Effector memory CD8-positive, alpha-beta T cell (primary cell): ENCODE data around the gene TMEM242.

Experiments used
- ATAC-seq: fragments of 150-1000 bp; cut with Tn5 transposase; replicated peaks from 2 replicates; pipeline ENCODE4 v1.10.0; 2021; ENCODE audit warnings: mild to moderate bottlenecking, moderate library complexity
- DNase-seq, 3 experiments: peaks; one replicate each; pipeline ENCODE4 v3.0.0; 2021
- H3K27ac Mint-ChIP-seq, 2 donors: one replicate each; pipeline ENCODE4 v1.8.0; 2022; ENCODE audit warnings: mild to moderate bottlenecking in 2 of 2, mixed read lengths in 2 of 2, moderate library complexity in 2 of 2
- H3K27me3 Mint-ChIP-seq, 2 donors: one replicate each; pipeline ENCODE4 v1.8.0; 2022; ENCODE audit warnings: mixed read lengths in 2 of 2
- H3K36me3 Mint-ChIP-seq: one replicate; pipeline ENCODE4 v1.8.0; 2022; ENCODE audit warnings: mild to moderate bottlenecking, moderate library complexity, mixed read lengths; ENCODE audit not compliant: insufficient read depth
- H3K4me1 Mint-ChIP-seq, 2 donors: one replicate each; pipeline ENCODE4 v1.8.0; 2022; ENCODE audit warnings: low read depth in 2 of 2, mixed read lengths in 2 of 2
- H3K4me3 Mint-ChIP-seq, 2 donors: one replicate each; pipeline ENCODE4 v1.8.0; 2022; ENCODE audit warnings: mild to moderate bottlenecking in 2 of 2, mixed read lengths in 2 of 2, moderate library complexity in 2 of 2
- H3K9me3 Mint-ChIP-seq, 2 donors: one replicate each; pipeline ENCODE4 v1.8.0; 2022; ENCODE audit warnings: mixed read lengths in 2 of 2

TMEM242 gene

DNA sequence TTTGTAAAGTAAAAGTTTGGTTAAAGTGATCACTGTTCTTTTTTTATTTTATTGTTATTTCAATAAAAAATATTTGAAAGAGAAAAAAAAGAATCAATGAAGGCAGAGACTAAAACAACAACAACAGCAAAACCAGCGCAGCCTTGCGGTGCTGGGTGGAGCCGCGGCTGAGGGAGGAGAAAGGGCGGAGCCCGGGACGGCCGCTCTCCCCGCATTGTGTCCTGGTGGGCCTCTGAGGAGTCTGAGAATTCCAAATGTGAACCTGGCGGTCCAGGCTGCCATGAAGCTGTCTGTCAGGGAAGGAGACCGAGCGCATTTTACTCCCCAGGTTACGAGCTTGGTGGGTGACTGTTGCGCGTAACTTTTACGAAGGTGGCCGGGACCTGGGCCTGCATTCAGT, 43.2 kb downstream of the TMEM242 start:
- H3K4me3 Mint-ChIP-seq: no peak overlapping the region
- H3K36me3 Mint-ChIP-seq: no peaks in the 10 kb centered on the region
- no peak for DNase-seq
- no peaks in the 10 kb centered on the region for H3K27me3 Mint-ChIP-seq
- no peak for ATAC-seq
- H3K27ac Mint-ChIP-seq: no peak overlapping the region
- H3K4me1 Mint-ChIP-seq: no peaks in the 10 kb centered on the region
- H3K9me3 Mint-ChIP-seq: no peaks in the 10 kb centered on the region

DNA sequence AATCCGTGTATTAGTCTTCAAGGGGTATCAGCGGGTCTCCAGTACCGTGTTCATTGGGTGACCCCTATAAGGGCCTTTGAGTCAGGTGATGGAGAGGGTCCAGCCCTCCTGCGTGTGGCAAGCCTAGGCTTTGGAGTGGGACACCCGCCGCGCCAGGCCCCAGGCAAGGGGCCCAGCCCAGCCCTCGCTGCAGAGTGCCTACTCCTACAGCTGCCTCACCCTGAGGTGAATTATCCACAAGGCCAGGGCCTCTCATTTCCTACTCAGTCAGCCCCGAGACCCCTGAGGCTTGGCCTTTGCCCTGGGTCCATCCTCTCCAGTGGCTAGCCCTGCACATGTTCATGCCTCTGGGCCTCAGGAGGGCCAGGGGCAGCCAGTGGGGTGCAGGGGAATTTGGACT, 45.1 kb downstream of the TMEM242 start:
- H3K36me3 Mint-ChIP-seq: peaks cover 12% of the 10 kb centered on the region
- no peak overlapping the region for H3K4me3 Mint-ChIP-seq
- DNase-seq: no peak
- H3K4me1 Mint-ChIP-seq: peaks cover 0 to 6% of the 10 kb centered on the region in 2 donors
- H3K27me3 Mint-ChIP-seq: no peaks in the 10 kb centered on the region
- H3K27ac Mint-ChIP-seq: no peak overlapping the region
- ATAC-seq: no peak
- H3K9me3 Mint-ChIP-seq: no peaks in the 10 kb centered on the region

DNA sequence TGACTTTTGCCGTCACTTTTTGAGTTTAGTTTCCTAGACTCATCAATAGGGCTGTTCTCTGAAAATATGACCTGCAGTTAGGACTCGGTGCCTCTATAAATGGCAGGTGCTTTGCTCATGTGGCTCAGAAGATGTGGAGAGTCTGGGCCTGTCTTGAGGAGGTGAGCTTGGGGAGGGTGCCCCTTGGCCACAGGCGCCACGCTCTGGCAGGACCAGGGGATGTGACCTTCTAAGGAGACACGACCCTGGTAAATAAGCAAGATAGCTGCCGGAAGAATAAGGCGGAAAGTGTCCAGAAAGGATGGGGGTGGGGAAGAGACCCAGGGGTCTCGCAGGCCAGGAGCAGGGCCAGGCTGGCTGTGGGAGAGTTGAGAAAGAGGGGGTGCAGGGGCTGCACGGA, 46.6 kb downstream of the TMEM242 start:
- Mint-ChIP-seq H3K4me3 (no peak overlapping the region), H3K4me1 (peaks cover 0 to 6% of the 10 kb centered on the region in 2 donors), H3K27me3 (no peaks in the 10 kb centered on the region), H3K9me3 (no peaks in the 10 kb centered on the region), H3K27ac (no peak overlapping the region), H3K36me3 (peaks cover 12% of the 10 kb centered on the region)
- no peak for DNase-seq
- ATAC-seq: no peak

DNA sequence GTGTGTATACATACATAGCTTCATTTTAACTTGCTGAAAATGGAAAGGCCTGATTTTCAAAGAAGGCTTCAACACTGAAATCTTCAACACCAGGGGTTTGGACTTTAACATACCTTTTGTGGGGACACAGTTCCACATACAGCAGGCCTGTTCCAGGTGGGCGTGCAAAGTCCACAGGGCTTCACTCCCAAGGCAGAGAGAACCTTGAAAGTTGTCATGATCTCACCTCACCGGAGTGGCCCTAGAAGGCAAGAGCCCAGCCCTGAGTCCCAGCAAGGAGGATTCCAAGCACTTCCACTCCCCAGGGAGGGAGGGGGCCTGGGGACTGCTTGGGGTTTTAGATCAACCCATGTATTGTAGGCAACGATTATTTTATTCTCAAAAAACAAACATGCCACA, 47.2 kb downstream of the TMEM242 start:
- no peaks in the 10 kb centered on the region for H3K27me3 Mint-ChIP-seq
- no peak overlapping the region for H3K4me3 Mint-ChIP-seq
- no peak for ATAC-seq
- H3K4me1 Mint-ChIP-seq: peaks cover 0 to 6% of the 10 kb centered on the region in 2 donors
- no peak overlapping the region for H3K27ac Mint-ChIP-seq
- no peak for DNase-seq
- peaks cover 12% of the 10 kb centered on the region for H3K36me3 Mint-ChIP-seq
- no peaks in the 10 kb centered on the region for H3K9me3 Mint-ChIP-seq

DNA sequence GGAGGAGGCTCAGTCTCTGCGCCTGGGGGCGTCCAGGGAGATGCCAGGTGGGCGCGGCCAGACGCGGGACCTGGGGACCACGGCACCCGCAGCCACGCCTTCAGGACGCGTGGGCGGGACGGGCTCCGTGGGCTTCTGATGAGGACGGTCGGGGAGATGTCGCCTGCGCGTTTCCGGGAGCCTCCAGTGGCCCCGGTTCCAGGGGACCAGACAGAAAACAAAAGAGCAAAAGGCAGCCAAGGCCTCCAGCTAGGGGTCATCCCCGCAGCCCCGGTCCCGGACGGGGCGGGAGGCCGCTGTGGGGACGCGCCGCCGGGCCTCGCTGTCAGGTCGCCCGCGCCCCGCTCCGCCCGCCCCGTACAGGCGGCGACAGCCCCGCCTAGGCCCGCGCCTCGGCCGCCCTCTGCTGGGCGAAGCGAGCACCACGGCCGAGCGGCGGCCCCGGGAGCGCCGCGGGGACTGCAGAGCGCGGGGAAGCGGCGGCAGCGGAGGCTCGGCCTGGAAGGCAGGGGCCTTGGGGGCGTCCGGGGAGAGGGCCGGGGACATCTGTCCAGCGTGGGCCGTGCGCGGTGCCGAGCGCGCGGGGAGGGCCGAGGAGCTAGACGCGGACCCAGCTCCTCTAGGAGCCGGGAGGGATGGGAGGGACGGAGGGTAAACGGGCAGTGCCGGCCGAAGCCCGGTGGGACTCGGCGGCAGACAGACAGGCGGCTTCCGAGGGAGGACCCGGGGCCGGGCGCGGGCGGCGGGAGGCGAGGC, 48.7 kb downstream of the TMEM242 start:
- Mint-ChIP-seq H3K27ac (peak overlapping the region; percentile 95 to 96), H3K9me3 (peaks cover 7 to 13% of the 10 kb centered on the region in 2 donors), H3K27me3 (no peaks in the 10 kb centered on the region), H3K36me3 (peaks cover 19% of the 10 kb centered on the region), H3K4me3 (peak overlapping the region; percentile 94 to 95), H3K4me1 (peaks cover 0 to 6% of the 10 kb centered on the region in 2 donors)
- ATAC-seq (peak; percentile 82), DNase-seq (peak; percentile 78 to 85 (median 81))

DNA sequence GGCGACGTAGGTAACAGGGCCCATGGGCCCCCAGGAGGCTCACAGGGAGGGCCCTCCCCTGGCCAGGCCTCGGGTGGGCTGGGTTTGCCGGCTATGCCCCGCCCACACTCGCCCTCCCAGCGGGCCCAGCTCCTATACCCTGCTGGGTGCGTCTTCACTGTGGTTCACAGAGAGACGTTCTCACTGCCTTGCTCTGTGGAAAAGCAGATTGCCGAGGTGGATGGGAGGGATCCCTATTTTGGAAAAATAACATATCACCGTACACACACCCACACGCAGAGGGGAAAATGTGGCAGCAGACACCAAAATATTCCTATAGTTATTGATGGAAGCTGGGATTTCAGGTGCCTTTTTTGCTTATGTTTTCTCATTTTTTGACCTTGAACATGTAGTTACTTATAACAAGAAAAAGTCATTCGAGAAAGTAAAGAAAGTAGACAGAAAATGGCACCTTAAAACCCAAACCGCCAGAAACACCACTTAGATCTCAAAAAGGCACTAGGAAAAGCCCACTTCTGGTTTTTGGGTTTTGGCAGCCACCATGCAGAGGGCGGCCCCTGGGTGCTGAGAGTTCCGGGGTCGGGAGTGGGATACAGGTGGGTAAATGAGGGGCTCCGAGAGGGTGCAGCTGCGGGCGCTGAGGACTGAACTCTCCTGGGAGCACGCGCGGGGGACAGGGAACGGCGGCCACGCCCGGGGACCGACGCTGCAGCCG, 49.4 kb downstream of the TMEM242 start:
- Mint-ChIP-seq H3K27ac (peak overlapping the region; percentile 95 to 96), H3K36me3 (peaks cover 19% of the 10 kb centered on the region), H3K9me3 (peaks cover 7 to 13% of the 10 kb centered on the region in 2 donors), H3K4me3 (peak overlapping the region; percentile 94 to 95), H3K27me3 (no peaks in the 10 kb centered on the region), H3K4me1 (peaks cover 0 to 6% of the 10 kb centered on the region in 2 donors)
- DNase-seq: peak; percentile 56 to 63 (median 57)
- ATAC-seq: peak; percentile 50

DNA sequence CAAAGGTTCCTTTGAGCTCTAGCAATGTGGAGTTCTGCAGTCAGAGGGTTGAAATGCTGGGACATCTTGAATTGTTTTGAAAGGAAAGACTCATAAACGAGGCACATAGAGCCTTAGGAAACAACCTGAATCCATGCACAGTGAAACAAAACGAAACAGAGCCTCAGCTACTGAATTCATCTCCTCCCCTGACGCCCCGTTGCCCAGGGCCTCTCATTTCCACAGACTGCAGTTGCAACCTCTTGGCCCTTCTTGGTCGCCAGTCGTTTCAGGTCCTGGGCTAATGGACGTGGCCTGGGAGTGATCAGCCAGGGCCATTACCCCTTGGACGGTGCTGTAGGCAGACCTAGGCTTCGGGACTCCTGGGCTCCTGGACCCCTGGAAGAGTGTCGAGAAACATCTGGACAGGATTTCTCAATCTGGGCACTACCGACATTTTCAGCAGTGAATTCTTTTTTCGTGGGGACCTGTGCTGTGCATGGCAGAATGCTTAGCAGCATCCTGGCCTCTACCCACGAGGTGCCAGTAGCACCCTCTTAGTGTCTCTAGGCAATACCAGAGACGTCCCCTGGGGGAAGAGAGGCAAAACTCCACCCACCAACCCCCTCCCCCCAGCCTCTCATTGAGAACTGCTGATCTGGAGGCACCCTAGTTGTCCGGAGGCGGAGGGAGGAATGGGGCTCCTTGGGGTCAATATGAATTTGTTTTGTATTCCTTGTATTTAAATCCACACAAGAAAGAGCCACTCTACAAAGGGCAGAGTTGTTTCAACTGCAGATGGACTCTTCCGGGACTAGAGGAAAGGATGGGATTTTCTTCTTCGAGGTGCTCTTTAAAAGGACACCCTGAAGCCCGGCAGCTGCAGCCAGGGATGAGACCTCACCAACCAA, 50.2 kb downstream of the TMEM242 start:
- Mint-ChIP-seq H3K9me3 (peaks cover 7 to 13% of the 10 kb centered on the region in 2 donors), H3K4me3 (peak overlapping the region; percentile 94 to 95), H3K4me1 (peaks cover 0 to 6% of the 10 kb centered on the region in 2 donors), H3K36me3 (peaks cover 19% of the 10 kb centered on the region), H3K27ac (peak overlapping the region; percentile 95 to 96), H3K27me3 (no peaks in the 10 kb centered on the region)
- DNase-seq: peak in 2 of 3 experiments; percentile 13 to 18
- peak; percentile 26 for ATAC-seq

DNA sequence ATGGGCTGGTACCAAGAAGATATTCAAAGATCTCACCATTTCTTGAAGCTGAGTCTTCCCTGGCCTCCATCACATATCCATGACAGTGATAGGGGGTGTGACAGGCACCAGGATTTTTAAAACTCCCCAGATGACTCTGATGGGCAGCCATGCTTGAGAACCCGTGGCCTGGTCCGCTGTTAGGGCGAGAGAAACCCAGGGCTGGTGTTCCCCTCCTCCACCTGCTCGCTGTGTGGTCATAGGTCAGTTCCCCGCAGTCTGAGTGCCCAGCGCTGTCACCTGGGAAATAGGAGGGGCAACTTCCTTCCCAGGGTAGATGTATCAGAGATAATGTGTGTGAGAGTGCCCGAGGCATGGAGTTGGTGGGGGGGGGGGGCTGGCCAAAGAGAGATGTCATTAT, 50.9 kb downstream of the TMEM242 start:
- peaks cover 0 to 6% of the 10 kb centered on the region in 2 donors for H3K4me1 Mint-ChIP-seq
- peaks cover 7 to 13% of the 10 kb centered on the region in 2 donors for H3K9me3 Mint-ChIP-seq
- ATAC-seq (no peak), DNase-seq (no peak)
- no peaks in the 10 kb centered on the region for H3K27me3 Mint-ChIP-seq
- H3K27ac Mint-ChIP-seq: no peak overlapping the region
- peaks cover 19% of the 10 kb centered on the region for H3K36me3 Mint-ChIP-seq
- no peak overlapping the region for H3K4me3 Mint-ChIP-seq

DNA sequence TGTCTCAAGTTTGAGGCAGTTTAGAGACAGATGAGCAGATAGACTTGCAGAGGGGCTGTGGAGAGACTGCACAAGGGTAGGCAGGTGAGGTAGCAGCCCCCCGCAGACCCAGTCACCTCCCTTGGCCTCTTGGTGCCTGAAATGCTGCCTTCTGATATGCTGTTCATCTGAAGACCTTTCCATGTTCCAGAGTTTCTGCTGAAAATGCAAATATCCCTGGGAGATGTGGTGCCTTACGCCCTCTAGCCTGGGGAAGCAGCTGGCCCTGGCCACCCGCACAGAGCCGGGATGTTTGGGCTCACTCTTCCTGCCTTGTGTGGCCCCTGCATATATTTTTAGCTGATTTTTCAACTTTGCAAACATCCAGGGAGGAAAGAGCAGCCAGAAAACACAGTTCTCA, 51.4 kb downstream of the TMEM242 start:
- ATAC-seq: no peak
- Mint-ChIP-seq H3K36me3 (peaks cover 19% of the 10 kb centered on the region), H3K27ac (no peak overlapping the region), H3K4me3 (no peak overlapping the region), H3K4me1 (peaks cover 0 to 6% of the 10 kb centered on the region in 2 donors), H3K27me3 (no peaks in the 10 kb centered on the region), H3K9me3 (peaks cover 7 to 13% of the 10 kb centered on the region in 2 donors)
- no peak for DNase-seq

DNA sequence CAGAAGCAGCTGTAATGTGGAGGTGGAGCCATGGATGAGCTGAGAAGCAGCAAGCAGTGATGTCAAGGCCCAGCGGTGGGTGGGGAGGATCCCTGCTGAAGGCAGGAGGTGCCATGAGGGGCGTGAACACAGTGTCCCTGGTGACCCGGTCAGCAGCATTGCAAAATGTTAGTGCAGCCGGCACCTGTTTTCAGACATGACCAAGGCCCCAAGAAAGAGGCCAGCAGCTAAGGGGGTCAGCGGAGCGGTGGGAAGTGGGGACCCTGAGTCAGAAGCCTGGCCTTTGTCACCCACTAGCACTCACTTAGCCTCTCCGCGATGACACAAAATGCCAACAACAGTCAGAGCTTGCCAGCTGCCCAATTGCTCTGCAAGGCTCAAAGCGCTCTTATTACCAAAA, 51.9 kb downstream of the TMEM242 start:
- peaks cover 0 to 6% of the 10 kb centered on the region in 2 donors for H3K4me1 Mint-ChIP-seq
- no peak for DNase-seq
- peaks cover 19% of the 10 kb centered on the region for H3K36me3 Mint-ChIP-seq
- H3K27ac Mint-ChIP-seq: no peak overlapping the region
- ATAC-seq: no peak
- H3K9me3 Mint-ChIP-seq: peaks cover 7 to 13% of the 10 kb centered on the region in 2 donors
- H3K4me3 Mint-ChIP-seq: no peak overlapping the region
- no peaks in the 10 kb centered on the region for H3K27me3 Mint-ChIP-seq

DNA sequence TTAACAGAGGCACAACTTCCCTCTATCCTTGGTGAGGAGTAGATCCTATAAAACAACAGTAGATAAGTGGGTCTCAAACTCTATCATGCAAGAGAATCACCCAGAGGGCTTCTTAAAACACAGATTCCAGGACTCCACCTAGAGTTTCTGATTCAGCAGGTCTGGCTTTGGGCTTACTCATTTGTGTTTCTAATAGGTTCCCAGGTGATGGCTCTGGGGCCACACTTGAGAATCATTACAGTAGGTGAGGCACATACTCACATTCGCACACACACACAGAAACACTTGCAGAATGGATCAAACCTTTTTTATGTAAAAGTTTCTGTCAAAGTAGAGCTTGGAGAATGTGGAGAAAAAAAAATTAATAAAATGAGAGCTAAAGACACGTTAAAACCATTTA, 52.4 kb downstream of the TMEM242 start:
- H3K4me1 Mint-ChIP-seq: peaks cover 0 to 6% of the 10 kb centered on the region in 2 donors
- H3K27me3 Mint-ChIP-seq: peaks cover 0 to 4% of the 10 kb centered on the region in 2 donors
- ATAC-seq (no peak), DNase-seq (no peak)
- peaks cover 19% of the 10 kb centered on the region for H3K36me3 Mint-ChIP-seq
- no peak overlapping the region for H3K4me3 Mint-ChIP-seq
- H3K27ac Mint-ChIP-seq: peak overlapping the region in 1 of 2 donors; percentile 47
- H3K9me3 Mint-ChIP-seq: peaks cover 7 to 13% of the 10 kb centered on the region in 2 donors

DNA sequence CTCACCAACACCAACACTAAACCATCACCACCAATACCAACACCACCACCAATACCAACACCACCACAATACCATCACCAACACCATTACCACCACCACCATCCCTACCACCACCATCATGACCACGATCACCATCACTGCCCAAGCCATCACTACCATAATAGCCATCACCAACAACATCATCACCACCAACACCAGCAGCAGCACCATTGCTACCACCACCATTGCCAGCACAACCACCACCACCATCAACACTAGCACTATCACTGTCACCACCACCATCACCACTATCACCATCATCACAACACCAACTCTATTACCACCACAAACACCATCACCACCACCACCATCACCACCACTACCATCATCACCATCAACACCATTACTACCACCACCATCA, 53.0 kb downstream of the TMEM242 start:
- no peak overlapping the region for H3K4me3 Mint-ChIP-seq
- H3K9me3 Mint-ChIP-seq: peaks cover 7 to 13% of the 10 kb centered on the region in 2 donors
- peaks cover 0 to 6% of the 10 kb centered on the region in 2 donors for H3K4me1 Mint-ChIP-seq
- ATAC-seq: no peak
- H3K27ac Mint-ChIP-seq: peak overlapping the region; percentile 5 to 47
- H3K27me3 Mint-ChIP-seq: peaks cover 0 to 10% of the 10 kb centered on the region in 2 donors
- peaks cover 19% of the 10 kb centered on the region for H3K36me3 Mint-ChIP-seq
- no peak for DNase-seq

DNA sequence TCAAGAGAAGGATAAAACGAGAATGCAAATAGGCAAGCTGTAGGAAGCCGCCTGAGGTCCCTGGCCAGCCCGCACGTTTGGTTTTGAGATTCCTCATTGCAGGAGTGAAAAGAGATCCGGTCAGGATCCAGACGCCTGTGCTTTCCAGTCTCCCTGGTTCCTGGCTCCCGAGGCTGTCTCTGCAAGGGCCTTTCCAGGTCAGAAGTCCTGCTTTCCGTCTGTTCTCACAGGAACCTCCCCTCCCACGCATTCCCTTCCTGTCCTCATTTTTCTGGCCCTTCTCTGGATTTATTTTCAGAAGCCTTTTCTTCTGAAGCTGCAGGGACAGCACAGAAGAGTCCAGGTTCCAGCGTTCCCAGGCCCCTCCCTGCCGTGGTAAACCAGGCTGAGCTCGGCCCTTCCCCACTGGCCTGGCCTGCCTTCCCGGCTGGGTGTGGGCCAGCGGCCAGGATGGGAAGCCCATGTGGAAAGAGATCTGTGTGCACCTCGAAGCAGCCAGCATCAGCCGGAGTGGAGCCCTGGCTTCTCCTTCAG, 54.0 kb downstream of the TMEM242 start:
- DNase-seq: no peak
- ATAC-seq: no peak
- peaks cover 0 to 6% of the 10 kb centered on the region in 2 donors for H3K4me1 Mint-ChIP-seq
- H3K27ac Mint-ChIP-seq: no peak overlapping the region
- peaks cover 17% of the 10 kb centered on the region for H3K36me3 Mint-ChIP-seq
- H3K9me3 Mint-ChIP-seq: peaks cover 7 to 13% of the 10 kb centered on the region in 2 donors
- no peak overlapping the region for H3K4me3 Mint-ChIP-seq
- peaks cover 4 to 16% of the 10 kb centered on the region in 2 donors for H3K27me3 Mint-ChIP-seq
